Nephron (organoid): Measurements from ENCODE around the gene EVA1A.
A peak's percentile ranks its signal among the peaks of the same experiment; 100 is the strongest.

Source experiments
- H3K27ac Mint-ChIP-seq, 3 experiments: 2 replicates each; pipeline ENCODE4 v1.8.0; 2020; ENCODE audit warnings: mixed read lengths in 3 of 3, mild to moderate bottlenecking in 2 of 3, moderate library complexity in 1 of 3
- H3K27me3 Mint-ChIP-seq: 2 replicates; pipeline ENCODE4 v1.8.0; 2021; ENCODE audit warnings: low read depth, mild to moderate bottlenecking, moderate library complexity, mixed read lengths
- H3K36me3 Mint-ChIP-seq: 2 replicates; pipeline ENCODE4 v1.8.0; 2020; ENCODE audit warnings: low read depth, mixed read lengths
- H3K4me1 Mint-ChIP-seq: 2 replicates; pipeline ENCODE4 v1.8.0; 2020; ENCODE audit warnings: mixed read lengths
- H3K4me3 Mint-ChIP-seq, 3 experiments: 2 replicates each; pipeline ENCODE4 v1.8.0; 2020; ENCODE audit warnings: mild to moderate bottlenecking in 3 of 3, mixed read lengths in 3 of 3, moderate library complexity in 2 of 3
- H3K9me3 Mint-ChIP-seq: 2 replicates; pipeline ENCODE4 v1.8.0; 2020; ENCODE audit warnings: mixed read lengths
- CTCF ChIP-seq, 3 experiments: fragments of 200-600 bp; sonication (generic); IDR thresholded peaks; one replicate each; pipeline ENCODE4 v1.5.0; 2021; ENCODE audit warnings: antibody characterized with exemption in 3 of 3; ENCODE audit not compliant: unreplicated experiment in 3 of 3

Gene EVA1A

GRCh38 chr2:75559680-75560021 lies 1.1 kb downstream of the EVA1A start:
- Mint-ChIP-seq H3K9me3 (no peaks in the 10 kb centered on the region), H3K36me3 (no peaks in the 10 kb centered on the region), H3K27ac (peak overlapping the region; percentile 72 to 83 (median 82)), H3K27me3 (peaks cover 30% of the 10 kb centered on the region), H3K4me1 (peaks cover 29% of the 10 kb centered on the region), H3K4me3 (peak overlapping the region; percentile 90 to 94 (median 90))
- no peak for TF ChIP-seq CTCF (IDR thresholded peaks at IDR 0.05; ENCODE audit: unreplicated experiment in 3 of 3)

GRCh38 chr2:75558786-75559679 lies 1.7 kb downstream of the EVA1A start:
- Mint-ChIP-seq H3K27me3 (peaks cover 30% of the 10 kb centered on the region), H3K4me1 (peaks cover 32% of the 10 kb centered on the region), H3K4me3 (peak overlapping the region; percentile 90 to 94 (median 90)), H3K36me3 (no peaks in the 10 kb centered on the region), H3K27ac (peak overlapping the region; percentile 44 to 83 (median 82)), H3K9me3 (no peaks in the 10 kb centered on the region)
- no peak for TF ChIP-seq CTCF (IDR thresholded peaks at IDR 0.05; ENCODE audit: unreplicated experiment in 3 of 3)

- H3K4me1 Mint-ChIP-seq = peaks cover 39% of the 10 kb centered on the region
- no peak for TF ChIP-seq CTCF (IDR thresholded peaks at IDR 0.05; ENCODE audit: unreplicated experiment in 3 of 3)
- H3K27me3 Mint-ChIP-seq = peaks cover 30% of the 10 kb centered on the region
- H3K27ac Mint-ChIP-seq = no peak overlapping the region
- no peaks in the 10 kb centered on the region for H3K9me3 Mint-ChIP-seq
- peak overlapping the region; percentile 45 to 90 (median 90) for H3K4me3 Mint-ChIP-seq
- no peaks in the 10 kb centered on the region for H3K36me3 Mint-ChIP-seq
Observed at GRCh38 chr2:75558136-75558535, 2.6 kb downstream of the EVA1A start.

- no peak for TF ChIP-seq CTCF (IDR thresholded peaks at IDR 0.05; ENCODE audit: unreplicated experiment in 3 of 3)
- Mint-ChIP-seq H3K9me3 (no peaks in the 10 kb centered on the region), H3K36me3 (peaks cover 3% of the 10 kb centered on the region), H3K27me3 (peaks cover 30% of the 10 kb centered on the region), H3K4me1 (peaks cover 39% of the 10 kb centered on the region), H3K4me3 (no peak overlapping the region), H3K27ac (no peak overlapping the region)
Observed at GRCh38 chr2:75557474-75558133, 3.1 kb downstream of the EVA1A start.

GRCh38 chr2:75556679-75557366 lies 3.9 kb downstream of the EVA1A start:
- Mint-ChIP-seq H3K27me3 (peaks cover 28% of the 10 kb centered on the region), H3K9me3 (no peaks in the 10 kb centered on the region), H3K36me3 (peaks cover 3% of the 10 kb centered on the region), H3K4me3 (no peak overlapping the region), H3K4me1 (peaks cover 39% of the 10 kb centered on the region), H3K27ac (no peak overlapping the region)
- no peak for TF ChIP-seq CTCF (IDR thresholded peaks at IDR 0.05; ENCODE audit: unreplicated experiment in 3 of 3)
